Chondrocyte (in vitro differentiated cells): ENCODE results near the gene MARCHF10. TPM values are rescaled to one million over a fixed set of nuclear protein-coding genes. Genes with fewer than 3 reads are reported as not detected.

Experiments
- DNase-seq: peaks from one replicate; pipeline ENCODE4 v3.0.0; 2021; ENCODE audit warnings: mixed read lengths, low spot score
- H3K27ac Mint-ChIP-seq: one replicate; pipeline ENCODE4 v1.8.0; 2021; ENCODE audit warnings: mild to moderate bottlenecking, moderate library complexity, mixed read lengths; ENCODE audit not compliant: unreplicated experiment
- H3K27me3 Mint-ChIP-seq: 2 replicates; pipeline ENCODE4 v1.8.0; 2021; ENCODE audit warnings: low read depth, mixed read lengths
- H3K36me3 Mint-ChIP-seq: 2 replicates; pipeline ENCODE4 v1.8.0; 2021; ENCODE audit warnings: low read depth, mixed read lengths
- H3K4me1 Mint-ChIP-seq: 2 replicates; pipeline ENCODE4 v1.8.0; 2021; ENCODE audit warnings: low read depth, mild to moderate bottlenecking, mixed read lengths
- H3K4me3 Mint-ChIP-seq: one replicate; pipeline ENCODE4 v1.8.0; 2021; ENCODE audit warnings: mild to moderate bottlenecking, moderate library complexity, mixed read lengths; ENCODE audit not compliant: unreplicated experiment
- H3K9me3 Mint-ChIP-seq: 2 replicates; pipeline ENCODE4 v1.8.0; 2021; ENCODE audit warnings: low read depth, mixed read lengths
- CTCF ChIP-seq: fragments of 200-600 bp; sonication (generic); IDR thresholded peaks from 2 replicates; pipeline ENCODE4 v1.5.0; 2021; ENCODE audit warnings: antibody characterized with exemption, mild to moderate bottlenecking, moderate library complexity
- total RNA-seq: library from RNA; stranded (reverse); gene quantifications from 3 replicates; pipeline ENCODE4 v1.2.1, GENCODE V29; 2021

MARCHF10 gene
- total RNA-seq, 1 donor from 2014 or later = 0.17 TPM

- peak overlapping the region; percentile 22 for H3K27ac Mint-ChIP-seq
- H3K9me3 Mint-ChIP-seq = peaks cover 6% of the 10 kb centered on the region
- no peak for DNase-seq
- H3K36me3 Mint-ChIP-seq = peaks cover 2% of the 10 kb centered on the region
- peaks cover 16% of the 10 kb centered on the region for H3K4me1 Mint-ChIP-seq
- TF ChIP-seq CTCF = no peak
- no peak overlapping the region for H3K4me3 Mint-ChIP-seq
- H3K27me3 Mint-ChIP-seq = no peaks in the 10 kb centered on the region
These were observed 83.5 kb downstream of the MARCHF10 start for GRCh38 chr17:62724398-62725146.

DNA sequence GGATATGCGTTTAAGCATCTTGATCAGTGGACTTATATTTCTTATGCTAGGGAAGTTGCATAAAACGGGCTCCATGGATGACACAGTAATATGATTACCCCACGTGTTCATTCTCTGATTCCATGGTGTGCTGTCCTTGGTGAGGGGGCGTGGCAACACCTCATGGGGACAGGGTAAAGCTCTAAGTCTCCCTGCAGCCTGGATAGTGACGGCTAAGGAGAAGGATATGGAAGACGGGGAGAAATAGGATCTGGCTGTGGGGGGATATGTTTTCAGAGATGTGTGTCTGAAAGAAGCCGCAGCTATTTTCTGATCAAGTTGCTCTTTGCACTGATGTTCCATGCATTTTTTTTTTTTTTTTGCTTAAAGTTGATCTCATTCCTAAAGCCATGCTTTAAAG lies 84.3 kb downstream of the MARCHF10 start:
- DNase-seq = no peak
- no peak overlapping the region for H3K4me3 Mint-ChIP-seq
- peaks cover 9% of the 10 kb centered on the region for H3K9me3 Mint-ChIP-seq
- no peak overlapping the region for H3K27ac Mint-ChIP-seq
- peaks cover 16% of the 10 kb centered on the region for H3K4me1 Mint-ChIP-seq
- no peaks in the 10 kb centered on the region for H3K27me3 Mint-ChIP-seq
- TF ChIP-seq CTCF = no peak
- H3K36me3 Mint-ChIP-seq = peaks cover 2% of the 10 kb centered on the region

GRCh38 chr17:62722625-62723024 lies 85.5 kb downstream of the MARCHF10 start:
- Mint-ChIP-seq H3K4me1 (peaks cover 16% of the 10 kb centered on the region), H3K27me3 (no peaks in the 10 kb centered on the region), H3K36me3 (peaks cover 2% of the 10 kb centered on the region), H3K9me3 (peaks cover 9% of the 10 kb centered on the region), H3K4me3 (no peak overlapping the region), H3K27ac (no peak overlapping the region)
- no peak for DNase-seq
- no peak for TF ChIP-seq CTCF

- Mint-ChIP-seq H3K27me3 (no peaks in the 10 kb centered on the region), H3K4me1 (peaks cover 10% of the 10 kb centered on the region), H3K4me3 (no peak overlapping the region), H3K36me3 (peaks cover 2% of the 10 kb centered on the region), H3K27ac (no peak overlapping the region), H3K9me3 (peaks cover 9% of the 10 kb centered on the region)
- TF ChIP-seq CTCF = peak; percentile 48
- DNase-seq = no peak
These were observed 87.8 kb downstream of the MARCHF10 start for GRCh38 chr17:62720126-62720850.

DNA sequence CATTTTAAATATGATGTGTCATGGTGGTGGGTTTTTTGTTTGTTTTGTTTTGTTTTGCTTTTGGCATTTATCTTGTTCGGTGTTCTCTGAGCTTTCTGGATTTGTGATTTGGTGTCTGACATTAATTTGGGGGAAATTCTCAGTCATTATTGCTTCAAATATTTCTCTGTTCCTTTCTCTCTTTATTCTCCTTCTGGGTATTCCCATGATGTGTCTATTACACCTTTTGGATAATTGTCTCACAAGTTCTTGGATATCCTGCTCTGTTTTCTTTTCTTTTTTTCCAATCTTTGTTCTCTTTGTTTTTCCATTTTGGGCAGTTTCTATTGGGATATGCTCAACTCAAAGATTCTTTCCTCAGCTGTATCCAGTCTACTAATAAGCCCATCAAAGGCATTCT lies 88.5 kb downstream of the MARCHF10 start:
- Mint-ChIP-seq H3K27me3 (no peaks in the 10 kb centered on the region), H3K4me1 (peaks cover 6% of the 10 kb centered on the region), H3K9me3 (peaks cover 9% of the 10 kb centered on the region), H3K27ac (no peak overlapping the region), H3K36me3 (peaks cover 2% of the 10 kb centered on the region), H3K4me3 (no peak overlapping the region)
- DNase-seq = no peak
- no peak for TF ChIP-seq CTCF
